Gastrocnemius medialis (tissue), 4 donors: ENCODE measurements around the gene PTPRM. TPM values are rescaled to one million over a fixed set of nuclear protein-coding genes. Genes with fewer than 3 reads are reported as not detected.
"Not testable (repeated sequence)": the region's sequence is repeated elsewhere in the genome, so short reads cannot be mapped to it uniquely, and the experiment has no call there.

Experiments used
- ATAC-seq, 2 donors: fragments of 150-250 bp; one replicate each; pipeline ENCODE4 v1.9.1; 2016
- DNase-seq, 2 donors: peaks; one replicate each; pipeline ENCODE4 v3.0.0-alpha.2; 2019
- H3K27ac ChIP-seq, 4 donors: fragments of 200-600 bp; sonication (generic); 1 replicate in 1 of 4; 2 replicates in 3 of 4; pipeline ENCODE4 v1.5.1; 2016 to 2018; ENCODE audit warnings: mild to moderate bottlenecking in 2 of 4, moderate library complexity in 1 of 4
- H3K27me3 ChIP-seq, 3 donors: fragments of 200-600 bp; sonication (generic) in 2 of 3; 1 replicate in 1 of 3; 2 replicates in 2 of 3; pipeline versions ENCODE4 v1.5.1 to v1.6.0; 2016 to 2019; ENCODE audit warnings: mild to moderate bottlenecking in 1 of 3, moderate library complexity in 1 of 3
- H3K36me3 ChIP-seq, 2 donors: fragments of 200-600 bp; sonication (generic) in 1 of 2; one replicate each; pipeline ENCODE4 v1.5.1; 2017 to 2018
- H3K4me1 ChIP-seq, 2 donors: fragments of 200-600 bp; sonication (generic) in 1 of 2; one replicate each; pipeline ENCODE4 v1.5.1; 2016 to 2017; ENCODE audit warnings: mild to moderate bottlenecking in 2 of 2
- H3K4me3 ChIP-seq, 4 donors: fragments of 200-600 bp; sonication (generic) in 3 of 4; 1 replicate in 1 of 4; 2 replicates in 3 of 4; pipeline ENCODE4 v1.5.1; 2016 to 2019; ENCODE audit warnings: mild to moderate bottlenecking in 2 of 4
- H3K9me3 ChIP-seq, 3 donors: fragments of 200-600 bp; sonication (generic) in 2 of 3; 1 replicate in 1 of 3; 2 replicates in 2 of 3; pipeline ENCODE4 v1.5.1; 2016 to 2019
- CTCF ChIP-seq, 5 experiments: fragments of 450-650 bp in 3 of 5; fragments of 200-600 bp in 2 of 5; sonication (generic) in 2 of 5; IDR thresholded peaks in 4 of 5; conservative IDR thresholded peaks in 1 of 5; 1 replicate in 4 of 5; 2 replicates in 1 of 5; pipeline ENCODE4 v1.5.1; 2016 to 2019; ENCODE audit warnings: antibody characterized with exemption in 5 of 5, mild to moderate bottlenecking in 3 of 5, moderate library complexity in 3 of 5
- POLR2A ChIP-seq, 2 donors: fragments of 450-650 bp; IDR thresholded peaks; one replicate each; pipeline ENCODE4 v1.6.1; 2017; ENCODE audit warnings: antibody characterized with exemption in 2 of 2, mild to moderate bottlenecking in 2 of 2, moderate library complexity in 2 of 2
- in situ Hi-C, 4 donors: fragments of 200-750 bp; cut with MboI; loops; one replicate each; pipeline versions ENCODE4 v1.15.0 to v1.8.0; 2017; ENCODE audit warnings: low sequenced_read_pairs in 4 of 4
- intact Hi-C: fragments of 100-400 bp; cut with DNase I; formaldehyde crosslinking; loops from one replicate; pipeline ENCODE4 v1.15.1; 2023; ENCODE audit warnings: low total_unique reads
- total RNA-seq, 4 donors: library from RNA; depleted of rRNA; stranded (reverse); fragments of >200 nt; gene quantifications; one replicate each; pipeline versions ENCODE4 v1.1.0 to v1.2.3, GENCODE V29; 2016

The PTPRM gene
- total RNA-seq, 4 donors from 2014 or later: 52.6 to 79.3 (median 63.8) TPM

DNA sequence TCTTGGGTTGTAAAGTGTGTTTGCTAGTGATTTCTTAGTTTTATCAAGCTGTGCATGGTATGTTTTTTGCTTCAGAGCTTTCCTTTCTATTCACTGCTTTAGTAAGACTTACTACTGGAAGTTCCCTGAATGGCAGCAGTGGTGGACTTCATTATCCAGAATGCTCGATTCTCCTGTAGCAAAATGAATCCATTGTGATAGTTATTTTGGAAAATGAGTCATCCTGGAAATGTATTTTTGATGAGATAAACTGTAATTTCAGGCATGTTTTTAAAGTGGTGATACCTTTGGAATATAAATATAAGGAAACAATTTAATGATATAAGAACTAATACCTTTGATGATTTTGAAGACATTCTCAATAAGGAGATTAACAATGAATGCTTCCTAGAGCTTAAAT, 387.1 kb downstream of the PTPRM start:
- Histone ChIP-seq H3K27ac (peak overlapping the region in 1 of 4 donors; percentile 66), H3K36me3 (peaks cover 0 to 6% of the 10 kb centered on the region in 2 donors), H3K4me1 (peaks cover 27 to 36% of the 10 kb centered on the region in 2 donors), H3K4me3 (no peak overlapping the region), H3K27me3 (no peaks in the 10 kb centered on the region), H3K9me3 (no peaks in the 10 kb centered on the region)
- in situ Hi-C loops (no loop called here), intact Hi-C loops (no loop called here)
- no peak for ATAC-seq
- DNase-seq: no peak
- TF ChIP-seq POLR2A (IDR thresholded peaks at IDR 0.05): no peak

DNA sequence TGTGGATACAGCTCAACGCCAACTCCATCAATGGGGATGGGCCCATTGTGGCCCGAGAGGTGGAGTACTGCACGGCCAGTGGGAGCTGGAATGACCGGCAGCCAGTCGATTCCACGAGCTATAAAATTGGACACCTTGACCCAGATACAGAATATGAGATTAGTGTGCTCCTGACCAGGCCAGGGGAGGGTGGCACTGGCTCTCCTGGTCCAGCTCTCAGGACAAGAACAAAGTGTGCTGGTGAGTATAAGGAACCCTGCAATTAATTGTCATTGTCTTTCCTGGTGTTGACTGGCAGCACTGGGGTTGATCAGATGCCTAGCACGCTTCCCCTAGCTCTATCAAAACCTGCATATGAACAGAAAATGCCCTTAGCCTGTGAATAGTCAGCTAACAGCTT, 388.1 kb downstream of the PTPRM start:
- Histone ChIP-seq H3K4me1 (peaks cover 27 to 41% of the 10 kb centered on the region in 2 donors), H3K27me3 (no peaks in the 10 kb centered on the region), H3K9me3 (no peaks in the 10 kb centered on the region), H3K27ac (peak overlapping the region; percentile 31 to 66 (median 40)), H3K36me3 (no peaks in the 10 kb centered on the region), H3K4me3 (no peak overlapping the region)
- peak; percentile 93 to 94 for ATAC-seq
- no peak for TF ChIP-seq CTCF (IDR thresholded peaks at IDR 0.05 in 4 of 5, conservative IDR thresholded peaks at IDR 0.05 in 1 of 5)
- no peak for TF ChIP-seq POLR2A (IDR thresholded peaks at IDR 0.05)
- in situ Hi-C loops (no loop called here), intact Hi-C loops (no loop called here)
- peak; percentile 65 to 70 for DNase-seq

DNA sequence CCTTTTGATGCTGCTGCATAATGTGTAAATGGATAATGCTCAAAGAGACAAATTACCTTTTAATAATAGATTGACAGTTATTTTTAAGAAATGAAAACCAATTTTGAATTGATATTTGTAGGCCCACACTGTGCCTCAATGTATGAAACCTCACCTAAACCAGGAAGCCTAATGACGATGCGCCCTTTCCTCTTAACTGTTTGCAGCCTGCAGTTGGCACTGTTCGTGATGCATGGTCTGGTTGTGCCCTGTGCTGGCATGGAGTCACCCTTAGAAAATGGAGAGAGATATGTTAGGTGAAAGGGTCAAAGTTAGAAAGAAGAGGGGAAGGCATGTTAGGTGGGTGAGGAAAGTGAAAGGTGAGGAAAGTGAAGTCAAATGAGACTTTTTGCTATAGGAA, 390.2 kb downstream of the PTPRM start:
- no peaks in the 10 kb centered on the region for H3K27me3 ChIP-seq
- in situ Hi-C loops: no loop called here
- H3K4me1 ChIP-seq: peaks cover 32 to 41% of the 10 kb centered on the region in 2 donors
- DNase-seq (no peak), ATAC-seq (no peak)
- intact Hi-C loops: no loop called here
- no peak for TF ChIP-seq CTCF (IDR thresholded peaks at IDR 0.05 in 4 of 5, conservative IDR thresholded peaks at IDR 0.05 in 1 of 5)
- H3K9me3 ChIP-seq: no peaks in the 10 kb centered on the region
- no peaks in the 10 kb centered on the region for H3K36me3 ChIP-seq
- H3K27ac ChIP-seq: no peak overlapping the region
- no peak overlapping the region for H3K4me3 ChIP-seq

DNA sequence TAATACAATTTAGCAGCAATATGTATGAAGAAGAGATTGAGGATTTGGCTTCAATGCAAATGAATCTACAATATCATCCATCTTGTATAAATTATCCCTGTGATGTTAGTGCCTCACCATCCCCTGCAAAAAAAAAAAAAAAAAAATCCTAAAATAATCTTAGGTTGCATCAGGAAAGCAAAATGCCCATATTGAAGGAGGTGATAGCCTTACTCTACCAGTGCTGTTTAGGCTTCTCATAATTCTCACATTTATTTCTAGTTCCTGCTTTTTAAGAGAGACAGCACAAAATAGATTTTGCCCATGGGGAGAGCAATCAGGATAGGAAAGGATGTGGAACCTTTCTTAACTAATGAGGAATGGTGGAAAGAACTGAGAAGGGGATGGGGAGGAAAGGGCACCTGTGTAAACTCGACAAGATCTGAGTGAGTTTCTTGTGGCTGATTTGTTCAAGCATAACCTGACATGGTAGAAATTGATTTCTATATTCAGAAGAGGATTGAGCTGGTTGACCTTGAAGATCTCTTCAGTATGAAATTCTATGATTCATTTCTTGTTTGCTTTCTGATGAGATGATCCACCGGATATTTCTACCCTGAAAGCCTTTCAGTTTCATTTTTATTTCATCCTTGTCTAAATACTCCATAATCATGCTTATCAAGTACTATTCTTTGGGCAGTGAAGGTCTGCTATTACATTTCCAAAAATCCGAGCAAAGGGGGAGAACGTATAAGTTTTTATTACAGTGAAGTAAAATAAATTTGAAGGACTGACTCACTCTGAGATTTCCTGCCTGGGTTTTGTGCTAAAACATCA, 391.2 kb downstream of the PTPRM start:
- intact Hi-C loops (no loop called here), in situ Hi-C loops (no loop called here)
- Histone ChIP-seq H3K4me1 (peaks cover 41 to 43% of the 10 kb centered on the region in 2 donors), H3K36me3 (no peaks in the 10 kb centered on the region), H3K9me3 (no peaks in the 10 kb centered on the region), H3K27me3 (no peaks in the 10 kb centered on the region), H3K4me3 (no peak overlapping the region), H3K27ac (peak overlapping the region in 1 of 4 donors; percentile 15)
- DNase-seq (no peak), ATAC-seq (no peak)
- TF ChIP-seq POLR2A (IDR thresholded peaks at IDR 0.05): no peak
- no peak for TF ChIP-seq CTCF (IDR thresholded peaks at IDR 0.05 in 4 of 5, conservative IDR thresholded peaks at IDR 0.05 in 1 of 5)

DNA sequence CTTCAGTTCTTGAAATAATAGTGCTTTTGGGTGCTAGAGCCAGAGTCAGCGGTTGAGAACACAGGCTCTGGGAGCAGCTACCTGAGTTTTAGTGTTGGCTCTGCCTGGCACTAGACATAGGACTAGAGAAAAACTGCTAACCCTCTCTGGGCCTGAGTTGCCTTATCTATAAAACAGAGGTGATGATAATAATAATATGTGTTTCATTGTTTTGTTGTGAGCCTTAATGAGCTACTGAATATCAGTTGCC, 391.7 kb downstream of the PTPRM start:
- Histone ChIP-seq H3K27ac (peak overlapping the region in 1 of 4 donors; percentile 15), H3K36me3 (no peaks in the 10 kb centered on the region), H3K27me3 (no peaks in the 10 kb centered on the region), H3K4me3 (no peak overlapping the region), H3K4me1 (peaks cover 42 to 47% of the 10 kb centered on the region in 2 donors), H3K9me3 (no peaks in the 10 kb centered on the region)
- no peak for TF ChIP-seq POLR2A (IDR thresholded peaks at IDR 0.05)
- no peak for TF ChIP-seq CTCF (IDR thresholded peaks at IDR 0.05 in 4 of 5, conservative IDR thresholded peaks at IDR 0.05 in 1 of 5)
- ATAC-seq (no peak), DNase-seq (no peak)
- in situ Hi-C loops: no loop called here
- intact Hi-C loops: no loop called here

DNA sequence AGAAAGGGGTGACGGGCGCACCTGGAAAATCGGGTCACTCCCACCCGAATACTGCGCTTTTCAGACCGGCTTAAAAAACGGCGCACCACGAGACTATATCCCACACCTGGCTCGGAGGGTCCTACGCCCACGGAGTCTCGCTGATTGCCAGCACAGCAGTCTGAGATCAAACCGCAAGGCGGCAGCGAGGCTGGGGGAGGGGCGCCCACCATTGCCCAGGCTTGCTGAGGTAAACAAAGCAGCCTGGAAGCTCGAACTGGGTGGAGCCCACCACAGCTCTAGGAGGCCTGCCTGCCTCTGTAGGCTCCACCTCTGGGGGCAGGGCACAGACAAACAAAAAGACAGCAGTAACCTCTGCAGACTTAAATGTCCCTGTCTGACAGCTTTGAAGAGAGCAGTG, 399.6 kb downstream of the PTPRM start:
- H3K4me3 ChIP-seq, in situ Hi-C loops, H3K27me3 ChIP-seq, intact Hi-C loops, H3K27ac ChIP-seq, ATAC-seq, H3K9me3 ChIP-seq, DNase-seq, H3K36me3 ChIP-seq: not testable (repeated sequence)
- peaks cover 9 to 29% of the 10 kb centered on the region in 2 donors for H3K4me1 ChIP-seq
